AML-193 (cell line): Measurements from ENCODE around the gene REPS1.
"Not testable (repeated sequence)": the region's sequence is repeated elsewhere in the genome, so short reads cannot be mapped to it uniquely, and the experiment has no call there.

Experiments used
- DNase-seq, 2 experiments: peaks; one replicate each; lab custom pipeline; 2025; lab: John Stamatoyannopoulos, UW

The REPS1 gene

DNA sequence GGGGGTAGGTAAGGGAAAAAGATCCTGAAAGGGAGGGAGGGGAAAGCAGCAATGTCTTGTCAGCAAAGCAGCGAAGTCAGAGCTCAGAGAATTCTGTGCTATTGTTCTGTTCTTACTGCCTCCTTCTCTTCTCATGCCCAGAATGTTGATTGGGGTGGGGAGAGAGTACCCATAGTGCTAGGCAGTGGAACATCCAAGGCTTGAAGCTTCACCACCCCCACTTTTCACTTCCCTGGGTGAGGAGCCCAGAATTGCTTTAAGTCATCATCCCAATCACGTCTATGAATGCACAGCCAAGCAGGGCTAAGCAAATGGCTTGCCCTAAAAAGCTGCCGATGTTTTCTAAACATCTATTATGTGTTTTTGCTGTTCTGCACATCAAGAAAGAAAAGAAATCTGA is 16.5 kb downstream of the REPS1 start:
- DNase-seq: no peak

DNA sequence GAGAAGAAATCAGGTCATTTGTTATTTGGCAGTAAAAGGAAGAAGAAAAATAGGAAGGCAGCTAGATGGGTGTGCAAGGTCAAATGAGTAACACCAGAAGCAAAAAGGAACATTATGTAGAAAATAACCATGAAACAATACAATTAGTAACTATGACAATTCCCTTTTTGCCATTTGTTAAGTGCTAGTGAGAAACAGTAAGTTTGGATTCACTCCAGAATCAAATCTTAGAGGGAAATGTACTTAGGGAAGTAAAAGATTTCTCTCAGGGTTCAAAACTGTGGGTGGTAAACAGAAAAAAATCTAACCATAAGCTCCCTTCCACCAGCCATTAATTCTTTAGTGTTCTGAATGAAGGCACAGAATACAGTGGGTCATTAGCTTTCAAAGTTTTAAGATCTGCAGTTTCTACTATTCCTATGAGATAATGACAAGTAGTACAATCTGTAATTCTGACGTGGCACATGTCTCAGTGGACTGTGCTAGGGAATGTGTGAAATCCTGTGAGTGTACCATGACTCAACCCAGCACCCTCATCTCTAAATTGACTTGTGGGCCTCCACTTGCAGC is 17.1 kb downstream of the REPS1 start:
- DNase-seq: no peak

DNA sequence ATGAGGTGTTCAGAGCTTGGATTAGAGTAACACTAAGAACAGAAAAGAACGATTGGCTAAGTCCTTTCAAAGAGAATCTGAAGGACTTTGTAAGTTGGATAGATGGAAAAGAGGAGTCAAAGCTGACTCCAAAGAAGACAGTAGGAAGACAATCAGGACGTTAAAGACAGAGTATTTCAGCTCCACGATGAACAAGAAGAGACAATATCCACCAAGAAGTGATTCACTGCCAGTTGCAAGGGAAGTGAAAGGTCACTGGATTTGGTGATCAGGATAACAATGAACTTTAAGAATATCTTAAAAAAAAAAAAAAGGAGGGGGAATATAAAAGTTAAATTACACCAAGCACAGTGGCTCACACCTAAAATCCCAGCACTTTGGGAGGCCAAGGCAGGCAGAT is 17.9 kb downstream of the REPS1 start:
- no peak for DNase-seq

DNA sequence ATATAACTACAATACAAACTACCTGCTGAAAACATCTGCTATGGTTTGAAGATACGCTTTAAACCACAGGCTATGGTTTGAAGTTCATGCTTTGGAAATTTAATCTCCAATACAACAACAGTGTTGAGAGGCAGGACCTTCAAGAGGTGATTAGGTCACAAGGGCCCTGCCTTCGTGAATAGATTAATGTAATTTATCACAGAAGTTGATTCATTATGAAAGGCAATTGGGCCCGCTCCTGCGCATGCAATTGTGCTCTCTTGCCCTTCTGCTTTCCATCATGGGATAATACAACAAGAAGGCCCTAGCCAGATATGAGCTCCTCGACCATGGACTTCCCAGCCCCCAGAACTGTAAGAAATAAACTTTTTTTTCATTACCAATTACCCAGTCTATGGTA is 21.2 kb downstream of the REPS1 start:
- DNase-seq: no peak

DNA sequence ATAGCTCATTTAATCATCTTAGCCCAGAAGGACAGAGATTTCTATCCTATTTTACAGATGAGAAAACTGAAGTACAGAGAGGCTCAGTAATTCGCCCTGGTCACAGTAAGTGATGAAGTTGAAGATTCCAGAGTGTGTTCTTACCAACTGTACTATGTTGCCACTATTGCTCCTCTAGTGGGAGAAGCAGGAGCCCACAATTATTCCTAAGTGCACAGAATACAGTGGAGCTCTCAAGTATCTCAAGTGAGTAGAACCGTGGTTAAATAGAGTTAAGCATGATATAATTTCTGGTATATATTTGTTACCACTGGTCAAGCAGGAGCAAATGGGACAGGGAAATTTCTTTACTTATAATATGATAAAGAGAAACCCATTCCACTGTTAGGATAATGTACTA is 22.1 kb downstream of the REPS1 start:
- no peak for DNase-seq

DNA sequence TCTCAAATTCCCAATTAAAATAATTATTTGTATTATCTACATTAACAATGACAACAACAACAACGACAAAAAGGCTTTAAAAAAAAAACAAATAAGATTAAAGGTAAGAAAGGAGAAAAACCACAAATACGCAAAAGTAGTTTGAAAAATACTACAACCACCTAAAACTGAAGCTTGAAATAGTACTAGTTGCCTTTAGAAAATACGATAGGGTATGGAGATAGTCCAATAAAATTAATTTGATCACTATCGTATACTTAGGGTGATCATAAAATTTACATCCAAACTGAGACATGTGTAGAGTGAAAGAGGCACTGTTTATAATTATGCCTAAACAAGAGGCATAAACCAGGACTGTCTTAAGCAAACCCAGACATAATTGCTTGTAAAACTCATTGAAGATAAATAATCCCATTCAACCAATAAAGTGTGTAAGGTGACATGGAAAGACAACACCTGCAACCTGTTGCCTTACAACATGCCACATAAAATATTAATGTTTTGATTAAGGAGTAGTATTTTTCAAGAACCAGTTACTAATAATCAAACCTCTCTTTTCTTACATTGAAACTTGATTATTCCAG is 22.7 kb downstream of the REPS1 start:
- no peak for DNase-seq

DNA sequence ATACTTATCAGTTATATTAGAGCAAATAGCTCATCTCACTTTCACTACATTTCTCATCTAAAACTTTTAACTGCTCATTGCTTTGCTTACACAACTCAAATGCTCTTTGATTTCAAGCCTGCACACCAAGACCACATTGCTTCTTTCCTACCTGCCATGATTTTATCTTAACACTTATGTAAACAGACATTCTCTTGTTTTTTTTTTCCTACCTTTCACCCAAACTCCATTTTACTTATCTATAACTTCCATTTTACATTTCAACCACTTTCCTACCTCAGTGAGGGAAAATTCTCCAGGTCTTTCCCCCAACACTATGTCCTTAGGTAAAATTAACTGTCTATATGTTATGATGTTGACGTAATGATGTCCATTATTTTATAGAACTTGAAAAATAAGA is 24.0 kb downstream of the REPS1 start:
- no peak for DNase-seq

DNA sequence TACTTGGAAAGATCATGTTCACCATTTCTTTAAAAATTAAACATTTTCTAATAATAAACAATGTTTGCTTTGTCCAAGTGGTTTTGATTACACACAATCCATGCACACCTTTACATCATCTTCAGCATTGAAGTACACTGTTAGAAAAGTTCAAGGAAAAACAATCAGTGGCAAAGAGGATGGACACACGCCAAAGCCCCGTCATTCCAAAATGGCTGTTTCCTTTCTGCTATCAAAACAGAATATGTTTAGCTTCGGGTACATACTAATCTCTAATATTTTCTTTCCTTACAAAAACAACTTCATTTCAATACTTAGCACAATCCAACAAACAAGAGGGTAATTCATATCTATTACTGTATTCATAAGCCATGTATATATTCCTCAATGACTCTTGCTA is 24.5 kb downstream of the REPS1 start:
- no peak for DNase-seq

DNA sequence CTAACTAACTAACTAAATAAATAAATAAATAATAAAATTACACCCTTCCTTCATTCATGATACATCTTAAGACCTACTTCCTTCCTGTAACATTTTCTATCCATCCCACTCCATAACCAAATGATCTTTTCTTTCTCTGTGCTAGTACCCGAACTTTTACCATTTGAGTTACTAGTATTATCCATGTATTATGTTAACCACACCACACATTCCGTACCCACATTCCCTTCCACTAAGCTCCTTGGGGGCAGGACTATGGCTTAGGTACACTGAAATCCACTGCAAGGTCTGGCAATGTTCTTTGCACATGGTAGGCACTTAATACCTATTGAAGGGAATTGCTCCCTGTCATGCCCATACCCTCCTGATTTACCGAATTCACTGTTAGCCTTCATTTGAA is 24.9 kb downstream of the REPS1 start:
- DNase-seq: no peak

DNA sequence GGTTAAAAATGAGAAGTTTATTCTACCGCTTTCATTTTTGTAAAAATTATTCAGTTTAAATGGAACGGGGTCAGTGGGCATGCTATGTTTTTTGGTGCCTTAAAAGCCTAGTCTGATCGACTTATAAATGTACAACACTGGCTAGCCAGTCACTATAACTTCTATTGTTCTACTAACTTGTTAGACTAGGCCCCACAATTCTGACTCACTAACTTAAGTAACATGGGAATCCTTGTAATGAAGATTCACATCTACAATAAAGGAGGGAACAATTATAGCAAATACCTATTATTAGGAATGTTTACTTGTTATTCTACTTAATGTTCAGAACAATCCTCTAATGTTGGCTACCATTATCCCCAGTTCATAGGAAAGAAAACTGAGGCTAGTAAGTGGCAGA is 28.5 kb downstream of the REPS1 start:
- no peak for DNase-seq

DNA sequence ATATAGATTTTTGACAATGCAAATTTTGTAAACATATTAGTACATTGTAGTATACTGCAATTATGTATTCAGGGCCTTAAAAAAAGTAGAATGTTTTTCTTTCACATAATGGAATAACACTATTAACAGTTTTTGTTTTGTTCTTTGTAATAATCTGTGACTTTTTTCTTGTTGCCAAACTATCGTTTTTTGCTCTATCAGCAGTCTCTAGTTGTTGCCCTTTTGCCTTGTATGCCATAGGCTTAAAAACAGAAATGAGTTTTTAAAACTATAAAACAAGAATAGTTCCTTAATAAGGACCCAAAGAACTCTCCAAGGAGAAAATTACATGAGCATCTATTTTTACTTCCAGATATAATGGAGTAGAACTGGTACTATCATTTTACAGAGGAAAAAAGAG is 29.5 kb downstream of the REPS1 start:
- DNase-seq: no peak

DNA sequence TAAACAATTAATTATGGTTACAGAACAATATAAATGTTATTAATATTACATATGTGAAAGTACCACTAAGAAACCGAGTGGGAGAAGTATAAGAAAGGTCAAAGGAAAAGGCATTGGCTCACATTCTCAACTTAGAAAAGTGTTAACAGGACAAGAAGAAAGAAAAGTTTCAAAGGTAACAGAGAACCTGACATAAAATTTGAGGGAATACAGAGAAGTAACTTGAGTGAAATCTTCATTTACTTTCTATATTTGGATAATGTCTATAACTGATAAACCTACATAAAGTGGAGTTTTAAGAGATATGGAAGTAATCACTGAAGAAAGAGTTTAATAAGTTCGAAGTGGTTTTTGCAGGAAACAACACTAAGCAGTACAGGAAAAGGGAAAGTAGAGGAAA is 30.1 kb downstream of the REPS1 start:
- no peak for DNase-seq

DNA sequence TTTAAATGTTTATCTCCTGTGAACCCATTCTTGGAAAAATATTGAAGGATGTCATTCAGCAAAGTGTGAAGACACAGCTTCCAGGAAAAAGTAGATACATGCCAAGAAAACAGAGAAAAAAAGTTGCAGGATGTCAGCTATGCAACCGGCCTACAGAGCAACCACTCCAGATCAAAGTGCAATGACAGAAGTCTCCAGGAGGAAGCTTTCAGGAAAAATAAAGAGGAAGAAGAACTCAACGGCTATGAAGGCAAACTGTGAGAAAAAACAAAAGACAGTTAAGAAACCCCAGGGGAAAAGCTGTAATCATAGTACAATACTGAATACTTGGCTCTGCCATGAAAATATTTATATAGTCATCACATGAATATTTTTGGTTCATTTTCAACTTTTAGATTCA is 30.6 kb downstream of the REPS1 start:
- peak; percentile 73 to 75 for DNase-seq

DNA sequence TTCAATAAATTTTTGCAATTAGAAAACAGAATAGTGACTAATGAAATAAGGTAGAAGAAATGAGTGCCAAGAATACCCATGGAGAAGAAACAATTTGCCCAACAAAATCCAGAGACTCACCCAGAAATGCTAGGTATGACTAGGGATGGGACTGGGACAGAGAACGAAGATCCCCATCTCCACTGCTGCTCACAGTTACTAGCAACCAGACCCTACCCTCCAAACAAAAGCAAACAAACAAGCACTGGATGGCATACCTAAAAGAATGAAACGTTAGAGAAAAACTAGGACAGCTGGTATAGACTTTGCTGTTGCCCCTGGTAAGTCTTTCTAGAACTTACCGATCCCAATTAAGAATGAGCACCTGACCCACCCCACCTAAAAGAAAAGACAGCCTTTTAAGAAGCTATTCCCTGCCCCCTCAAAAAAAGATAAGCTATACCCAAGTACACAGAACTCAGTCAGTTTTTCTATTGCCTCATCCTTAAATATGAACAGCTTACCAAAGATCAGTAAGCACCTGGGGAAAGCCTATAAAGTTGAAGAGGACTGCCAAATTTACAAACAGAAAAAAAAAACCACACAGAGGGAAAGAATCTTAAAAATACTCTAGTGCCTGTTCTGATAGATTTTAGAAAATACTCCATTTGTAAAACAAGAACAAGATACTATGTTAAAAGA is 31.7 kb downstream of the REPS1 start:
- peak in 1 of 2 experiments; percentile 48 for DNase-seq

DNA sequence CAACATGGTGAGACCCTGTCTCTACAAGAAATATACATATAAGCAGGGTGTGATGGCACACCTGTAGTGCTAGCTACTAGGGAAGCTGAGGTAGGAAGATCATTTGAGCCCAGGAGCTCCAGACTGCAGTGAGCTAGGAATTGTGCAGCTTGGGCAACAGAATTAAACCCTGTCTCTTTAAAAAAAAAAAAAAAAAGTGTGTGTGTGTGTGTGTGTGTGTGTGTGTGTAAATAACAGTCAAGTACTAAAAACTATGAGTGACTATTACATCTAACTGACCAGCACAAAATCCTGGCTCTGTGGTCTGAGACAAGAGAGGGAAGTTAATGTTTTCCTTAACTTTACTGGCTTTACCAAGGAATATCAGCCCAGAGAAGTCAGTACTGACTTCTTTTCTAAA is 32.8 kb downstream of the REPS1 start:
- DNase-seq: no peak

DNA sequence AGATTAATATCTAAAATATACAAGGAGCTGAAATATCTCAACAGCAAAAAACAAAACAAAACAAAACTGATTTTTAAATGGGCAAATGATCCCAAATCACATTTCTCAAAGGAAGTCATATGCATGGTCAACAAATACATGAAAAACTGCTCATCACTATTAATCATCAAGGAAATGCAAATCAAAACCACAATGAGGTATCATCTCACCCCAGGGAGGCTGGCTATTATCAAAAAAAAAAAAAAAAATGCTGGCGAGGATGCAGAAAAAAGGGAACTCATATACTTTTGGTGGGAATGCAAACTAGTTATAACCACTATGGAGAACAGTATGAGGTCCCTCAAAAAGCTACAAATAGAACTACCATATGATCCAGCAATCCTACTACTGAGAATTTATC is 34.6 kb downstream of the REPS1 start:
- no peak for DNase-seq

DNA sequence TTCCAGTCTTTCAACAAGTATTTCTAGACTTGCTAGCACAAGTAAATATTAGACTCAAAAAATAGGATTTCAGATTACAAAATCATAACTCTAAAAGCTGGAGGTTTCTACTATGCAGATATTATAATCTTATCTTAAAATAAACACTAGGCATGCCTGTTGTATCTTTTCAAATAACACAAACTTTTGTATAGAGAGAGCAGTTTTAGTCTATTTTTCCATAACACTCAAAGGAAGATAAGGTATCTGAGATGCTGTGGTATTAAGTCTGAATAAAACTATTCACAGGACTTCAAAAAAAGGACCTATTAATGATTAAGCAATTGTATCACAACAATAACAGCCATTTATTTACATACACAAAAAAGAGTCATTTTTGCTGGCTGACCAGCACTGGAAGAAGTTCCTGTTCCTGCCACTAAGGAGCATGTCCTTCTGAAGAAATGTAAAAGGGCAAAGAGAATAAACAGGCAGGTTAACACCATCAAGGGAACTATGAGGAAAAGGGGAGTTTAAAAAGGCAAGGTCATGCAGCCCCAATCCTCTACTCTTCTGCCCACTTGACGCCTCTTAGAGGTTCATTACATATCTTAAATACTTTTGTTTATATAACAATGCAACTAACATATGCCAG is 39.4 kb downstream of the REPS1 start:
- peak in 1 of 2 experiments; percentile 19 for DNase-seq

DNA sequence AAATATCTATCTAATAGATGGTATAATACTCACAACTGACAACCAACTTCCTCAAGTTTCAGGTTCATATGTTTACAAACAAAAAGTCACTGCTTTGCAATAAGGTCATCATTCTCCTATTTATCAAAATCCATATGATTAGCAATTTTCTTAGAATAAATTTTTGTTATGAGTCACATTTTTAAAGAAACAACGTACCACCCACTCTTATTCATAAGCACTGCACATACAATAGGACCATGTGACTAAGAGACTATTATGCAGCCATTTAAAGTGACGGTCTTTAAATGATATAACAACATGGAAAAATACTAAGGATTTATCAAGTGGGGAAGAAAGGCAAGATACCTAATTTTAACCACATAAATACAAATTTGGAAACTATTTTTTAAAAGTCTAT is 40.0 kb downstream of the REPS1 start:
- DNase-seq: no peak

DNA sequence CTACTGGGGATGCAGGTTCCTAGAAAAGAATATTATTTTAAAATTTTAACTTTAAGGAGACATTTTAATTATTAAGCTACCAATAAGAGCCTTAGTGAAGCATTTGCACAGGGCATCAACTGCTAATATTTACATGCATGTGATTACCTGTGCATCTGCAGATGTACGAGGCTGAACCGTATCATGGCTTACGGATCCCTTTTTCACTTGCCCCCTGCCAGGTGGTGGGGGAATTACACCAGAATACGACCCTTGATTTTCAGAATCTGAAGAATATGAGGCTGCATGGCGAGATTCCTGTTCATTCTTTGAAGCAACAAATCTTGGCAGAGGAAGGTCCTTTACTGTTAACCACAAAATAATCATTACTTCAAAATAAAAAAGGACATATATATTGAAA is 42.7 kb downstream of the REPS1 start:
- no peak for DNase-seq

DNA sequence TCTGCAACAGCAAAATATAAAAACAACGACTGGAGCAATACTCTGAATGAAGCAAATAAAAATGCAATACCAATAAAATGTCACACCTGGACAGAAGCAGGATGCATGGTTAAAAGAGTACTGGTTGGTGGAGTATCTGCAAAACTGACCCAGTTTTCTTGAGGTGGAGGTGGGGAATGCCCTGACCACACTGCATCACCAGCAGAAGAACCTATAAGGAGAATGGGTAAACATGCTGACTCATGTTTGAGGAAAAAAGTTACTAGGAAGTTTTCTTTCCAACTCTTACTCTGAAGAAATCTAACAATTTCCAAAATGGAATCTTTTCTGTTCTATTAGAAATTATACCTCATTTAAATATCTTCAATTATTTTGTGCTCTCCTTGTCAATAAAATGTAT is 43.6 kb downstream of the REPS1 start:
- no peak for DNase-seq

DNA sequence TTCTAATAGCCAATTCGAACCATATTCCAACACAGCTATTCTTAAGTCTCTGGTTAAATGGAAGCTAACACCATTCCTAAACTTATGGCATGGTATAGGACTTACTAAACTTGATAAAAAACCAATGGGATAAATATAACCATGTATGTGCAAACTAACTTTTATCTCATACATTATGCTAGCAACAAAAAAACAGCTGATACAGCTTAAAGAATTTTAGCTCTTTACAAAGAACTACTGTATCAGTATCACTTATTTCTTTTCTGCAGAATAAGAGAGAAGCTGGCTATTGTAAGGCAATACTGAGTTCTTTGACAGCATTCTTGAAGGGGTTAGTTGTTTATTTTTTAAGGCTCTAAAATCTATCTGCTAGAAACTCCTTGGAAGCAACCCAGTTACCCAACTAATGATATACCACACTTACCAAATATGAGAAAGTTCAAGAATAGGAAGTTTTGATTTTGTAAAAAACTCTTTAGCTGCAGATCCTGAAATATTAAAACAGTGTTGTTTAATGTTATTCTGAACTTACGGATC is 44.9 kb downstream of the REPS1 start:
- no peak for DNase-seq

DNA sequence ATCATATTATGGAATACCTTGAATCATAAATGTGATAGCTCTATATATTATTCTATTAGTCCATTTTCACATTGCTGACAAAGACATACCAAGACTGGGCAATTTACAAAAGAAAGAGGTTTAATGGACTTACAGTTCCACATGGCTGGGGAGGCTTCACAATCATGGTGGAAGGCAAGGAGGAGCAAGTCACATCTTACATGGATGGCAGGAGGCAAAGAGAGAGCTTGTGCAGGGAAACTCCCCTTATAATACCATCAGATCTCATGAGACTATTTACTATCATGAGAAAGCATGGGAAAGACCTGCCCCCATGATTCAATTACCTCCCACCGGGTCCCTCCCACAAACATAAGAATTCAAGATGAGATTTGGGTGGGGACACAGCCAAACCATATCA is 51.2 kb downstream of the REPS1 start:
- not testable (repeated sequence) for DNase-seq

DNA sequence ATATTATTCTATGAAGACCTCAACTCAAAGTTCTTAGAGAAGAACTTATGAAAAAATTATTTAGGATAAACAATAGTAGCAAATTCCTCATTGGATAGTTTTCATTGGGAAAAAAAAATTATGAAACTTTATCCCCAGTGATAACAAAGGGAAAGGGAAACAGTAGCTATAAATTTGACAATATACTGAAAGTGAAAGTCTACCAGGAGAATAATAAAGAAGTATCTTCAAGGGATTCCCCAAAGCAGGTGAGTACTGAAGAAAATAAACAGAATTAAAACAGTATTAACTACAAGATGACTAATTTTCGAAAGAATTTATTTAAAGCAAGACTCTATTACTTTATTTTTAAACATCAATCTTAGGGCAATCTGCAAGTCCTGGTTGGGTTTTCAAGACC is 56.4 kb downstream of the REPS1 start:
- DNase-seq: no peak
